ENCODE measurements around the gene RPP25L.
"Not testable (repeated sequence)": the region's sequence is repeated elsewhere in the genome, so short reads cannot be mapped to it uniquely, and the experiment has no call there.

Gene RPP25L, protein sequence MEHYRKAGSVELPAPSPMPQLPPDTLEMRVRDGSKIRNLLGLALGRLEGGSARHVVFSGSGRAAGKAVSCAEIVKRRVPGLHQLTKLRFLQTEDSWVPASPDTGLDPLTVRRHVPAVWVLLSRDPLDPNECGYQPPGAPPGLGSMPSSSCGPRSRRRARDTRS

DNA sequence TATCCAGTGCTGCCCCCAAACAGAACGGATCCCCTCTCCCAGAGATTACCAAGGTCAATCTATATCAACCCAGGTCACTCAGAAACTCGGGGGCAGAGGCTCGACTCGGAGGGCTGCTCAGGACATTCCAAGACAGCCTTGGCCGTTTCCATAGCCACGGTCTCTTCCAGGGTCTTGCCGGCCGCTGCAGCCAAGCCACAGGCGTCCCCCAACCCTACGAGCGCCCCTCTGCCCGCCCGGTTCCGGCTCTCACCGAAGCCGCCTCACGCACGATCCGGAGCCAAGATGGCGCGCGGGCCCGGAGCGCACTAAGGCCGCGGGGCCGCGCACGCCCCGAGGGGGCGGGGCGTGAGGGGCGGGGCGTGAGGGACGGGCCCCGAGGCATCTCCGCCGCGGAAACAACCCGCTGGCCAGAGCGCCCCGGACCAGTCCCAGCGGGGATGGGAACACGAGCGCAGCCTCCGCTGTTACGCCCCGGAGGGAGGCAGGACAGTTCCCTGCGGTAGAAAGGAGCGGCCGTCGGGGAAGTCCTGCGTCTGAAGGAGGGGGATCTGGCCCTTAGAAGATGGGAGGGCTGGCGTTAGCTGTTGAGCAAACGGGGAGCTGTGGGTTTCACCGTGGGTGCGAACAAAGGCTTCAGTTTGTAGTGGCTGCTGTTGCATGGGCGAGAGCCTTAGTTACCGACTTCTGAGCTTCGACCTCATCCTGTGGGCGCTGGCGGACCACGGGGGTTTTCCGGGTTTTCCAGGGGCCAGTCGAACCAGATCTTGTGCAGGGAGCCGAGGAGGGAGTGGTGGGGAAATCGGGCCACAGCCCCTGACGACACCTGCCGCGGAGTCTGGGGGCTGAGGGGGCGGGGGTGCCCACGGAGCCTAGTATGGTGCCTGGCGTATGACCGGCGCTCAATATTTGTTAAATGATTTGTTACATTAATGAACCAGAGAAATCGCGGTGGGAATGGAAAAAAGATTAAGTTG lies at the start of gene RPP25L:
Gene RPP25L (minus strand): TSS at position 287 of the 977 bp plus-strand sequence. CDS start 801 bp downstream, outside the sequence.
- DNase-seq (ENCODE audit: low read depth): peak; percentile 69

DNA sequence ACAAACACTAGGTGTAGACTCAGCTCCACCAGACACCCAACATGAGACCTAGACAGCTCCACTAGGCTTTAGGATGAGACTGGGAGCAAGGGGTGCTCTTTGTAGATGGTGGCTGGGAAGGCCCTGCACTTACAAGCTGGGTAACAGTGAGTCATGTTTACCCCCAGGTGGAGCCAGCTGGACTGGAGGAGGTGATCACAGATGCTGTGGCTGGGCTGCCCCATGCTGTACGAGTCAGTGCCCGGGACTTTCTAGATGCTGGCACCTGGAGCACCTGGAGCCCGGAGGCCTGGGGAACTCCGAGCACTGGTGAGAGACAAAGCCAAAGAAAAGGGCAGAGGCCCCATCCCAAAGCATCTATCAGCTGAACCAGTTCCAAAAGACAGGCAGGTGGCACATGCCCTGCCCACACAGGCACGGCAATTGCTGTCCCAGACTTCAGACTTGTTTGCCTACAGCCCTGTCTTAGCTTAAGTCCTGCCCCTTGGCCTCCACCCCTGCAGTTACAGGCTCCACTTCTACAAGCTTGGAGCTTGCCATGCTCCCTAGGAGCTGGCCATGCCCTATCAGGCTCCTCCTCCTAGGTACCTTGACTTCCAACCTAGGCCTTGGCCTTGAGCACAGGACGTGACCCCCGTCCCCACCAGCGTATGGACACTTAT lies 47.8 kb upstream of the RPP25L start:
- DNase-seq (ENCODE audit: low read depth): no peak

DNA sequence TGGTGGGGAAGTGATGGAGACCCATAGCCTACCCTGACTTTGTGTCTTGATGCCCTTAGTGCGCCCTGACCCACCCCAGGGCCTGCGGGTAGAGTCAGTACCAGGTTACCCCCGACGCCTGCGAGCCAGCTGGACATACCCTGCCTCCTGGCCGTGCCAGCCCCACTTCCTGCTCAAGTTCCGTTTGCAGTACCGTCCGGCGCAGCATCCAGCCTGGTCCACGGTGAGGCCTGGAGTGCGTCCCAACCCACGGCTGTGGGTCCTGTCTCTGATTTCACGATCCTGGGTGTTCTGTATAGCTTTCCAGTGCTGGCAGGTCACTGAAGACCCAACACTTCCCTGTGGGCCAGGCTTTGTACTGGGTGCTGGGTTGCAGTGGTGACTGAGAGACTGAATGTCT lies 46.6 kb upstream of the RPP25L start:
- DNase-seq (ENCODE audit: low read depth): no peak

DNA sequence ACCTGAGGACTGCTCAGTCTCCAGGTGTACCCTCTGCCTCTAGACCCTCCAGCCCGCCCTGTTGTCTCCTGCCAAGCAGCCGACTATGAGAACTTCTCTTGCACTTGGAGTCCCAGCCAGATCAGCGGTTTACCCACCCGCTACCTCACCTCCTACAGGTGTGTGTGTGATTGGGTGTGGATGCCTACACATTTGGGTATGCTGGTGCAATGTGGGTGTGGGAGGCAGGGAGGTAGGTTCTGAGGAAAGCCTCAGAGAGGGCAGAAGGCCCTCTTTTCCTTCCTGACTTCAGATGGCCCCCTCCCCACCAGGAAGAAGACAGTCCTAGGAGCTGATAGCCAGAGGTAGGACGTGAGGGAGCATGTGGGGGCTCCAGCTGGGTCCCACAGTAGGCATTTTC lies 45.1 kb upstream of the RPP25L start:
- no peak for DNase-seq (ENCODE audit: low read depth)

DNA sequence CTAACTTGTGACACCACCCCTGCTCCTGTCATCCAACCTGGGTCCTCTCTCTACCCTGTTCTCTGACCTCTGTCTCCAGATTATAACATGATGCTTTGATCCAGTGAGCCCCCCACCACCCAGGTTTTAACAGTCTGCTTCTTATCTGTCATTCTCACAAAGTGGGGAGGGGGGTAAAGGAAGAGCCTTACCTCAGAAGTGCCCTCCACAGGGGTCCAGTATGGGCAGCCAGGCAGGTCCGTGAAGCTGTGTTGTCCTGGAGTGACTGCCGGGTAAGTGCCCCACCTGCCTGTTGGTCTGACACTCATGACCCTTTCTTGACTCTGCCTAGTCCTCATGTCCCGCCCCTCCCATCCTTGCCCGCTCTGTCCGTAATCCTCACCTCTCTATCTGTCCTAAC lies 43.5 kb upstream of the RPP25L start:
- DNase-seq (ENCODE audit: low read depth): no peak

DNA sequence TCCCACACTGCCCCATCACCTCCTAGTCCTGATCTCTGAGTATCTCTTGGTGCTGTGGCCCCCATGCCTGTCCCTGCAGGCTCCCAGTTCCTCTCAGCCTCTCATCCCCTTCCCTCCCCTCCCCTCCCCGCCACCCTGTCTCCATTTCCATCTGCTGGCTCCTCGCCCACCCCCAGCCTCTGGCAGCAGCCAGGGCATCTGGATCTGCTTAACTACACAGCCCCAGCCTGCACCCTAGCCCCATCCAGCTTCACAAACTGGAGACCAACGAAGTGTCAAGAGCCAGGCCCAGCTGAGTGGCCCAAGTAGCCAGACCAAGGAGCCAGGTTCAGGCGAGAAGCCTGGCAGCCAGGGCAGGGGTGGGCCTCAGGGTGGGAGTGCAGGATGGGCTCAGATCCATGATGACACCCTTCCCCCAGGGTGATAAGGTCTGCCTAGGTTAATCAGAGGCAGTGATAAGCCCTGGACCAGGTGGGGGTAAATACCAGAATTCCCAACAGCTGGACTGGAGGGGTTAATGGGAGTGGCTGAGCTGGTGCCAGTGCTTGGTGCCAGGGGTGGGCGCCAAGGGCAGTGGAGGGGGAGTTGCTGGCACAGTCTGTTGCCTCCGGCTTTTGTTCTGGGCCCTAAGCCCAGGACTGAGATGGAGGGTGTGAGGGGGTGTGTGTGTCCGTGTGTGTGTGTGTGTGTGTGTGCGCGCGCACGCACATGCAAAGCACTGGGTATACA lies 42.6 kb upstream of the RPP25L start:
- DNase-seq (ENCODE audit: low read depth): no peak

DNA sequence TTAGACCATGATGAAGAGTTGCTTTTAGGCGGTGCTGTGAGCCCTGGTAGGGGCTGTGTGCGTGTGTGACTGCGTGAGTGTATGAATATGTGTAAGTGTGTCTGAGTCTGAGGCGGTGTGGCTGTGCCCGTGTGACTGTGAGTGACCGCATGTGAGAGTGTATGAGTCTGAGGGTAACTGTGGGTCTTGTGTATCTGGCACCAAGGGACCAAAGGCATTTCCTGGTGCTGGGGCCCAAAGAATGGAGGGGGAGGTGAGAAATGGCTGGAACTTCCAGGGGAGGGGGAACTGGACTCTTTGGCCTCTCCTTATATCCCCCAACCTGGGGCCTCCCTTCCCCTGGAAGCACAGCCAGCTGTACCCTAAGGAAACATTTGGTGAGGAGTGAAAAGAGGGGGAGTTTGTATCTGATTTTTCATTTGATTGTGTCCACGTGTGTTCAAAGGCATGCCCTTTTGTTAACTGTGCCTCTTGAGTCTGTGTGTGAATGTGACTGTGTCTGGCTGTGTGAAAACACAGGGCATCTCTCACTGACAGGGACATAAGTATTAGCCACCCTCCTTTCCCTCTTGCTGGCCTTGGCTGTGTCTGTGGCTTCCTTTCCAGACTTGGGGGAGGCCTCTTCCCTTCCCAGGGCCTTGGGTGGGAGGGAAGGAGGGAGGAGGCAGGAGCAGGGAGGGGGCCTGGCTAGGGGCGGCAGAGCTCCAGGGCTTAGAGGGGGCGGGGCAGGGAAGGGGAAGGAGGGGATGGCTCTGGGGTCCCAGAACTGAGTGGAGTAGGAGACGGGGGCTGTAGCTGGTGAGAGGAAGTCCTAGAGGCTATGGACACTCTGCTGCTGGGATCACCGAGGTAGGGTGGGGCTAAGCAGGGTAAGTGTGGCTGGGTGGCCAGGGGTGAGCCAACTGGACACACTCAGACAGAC lies 41.5 kb upstream of the RPP25L start:
- no peak for DNase-seq (ENCODE audit: low read depth)

DNA sequence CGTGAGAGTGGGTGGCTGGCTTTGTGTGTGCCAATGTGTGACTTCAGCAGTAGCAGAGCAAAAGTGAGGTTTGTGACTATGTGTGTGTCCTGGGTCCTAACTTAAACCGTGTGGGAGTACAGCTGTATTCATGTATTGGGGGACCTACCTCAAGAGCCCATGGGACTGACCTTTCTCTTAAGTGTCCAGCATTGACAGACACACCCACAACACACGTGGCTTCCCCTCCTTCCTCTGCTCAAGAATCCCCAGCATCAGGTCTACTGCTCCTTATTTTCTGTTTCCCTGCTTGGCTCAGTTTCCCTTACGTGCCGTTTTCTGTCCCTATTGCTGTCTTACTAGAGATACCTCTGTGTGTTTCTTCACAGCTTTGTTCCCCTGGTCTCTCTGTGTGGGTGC lies 40.7 kb upstream of the RPP25L start:
- no peak for DNase-seq (ENCODE audit: low read depth)

DNA sequence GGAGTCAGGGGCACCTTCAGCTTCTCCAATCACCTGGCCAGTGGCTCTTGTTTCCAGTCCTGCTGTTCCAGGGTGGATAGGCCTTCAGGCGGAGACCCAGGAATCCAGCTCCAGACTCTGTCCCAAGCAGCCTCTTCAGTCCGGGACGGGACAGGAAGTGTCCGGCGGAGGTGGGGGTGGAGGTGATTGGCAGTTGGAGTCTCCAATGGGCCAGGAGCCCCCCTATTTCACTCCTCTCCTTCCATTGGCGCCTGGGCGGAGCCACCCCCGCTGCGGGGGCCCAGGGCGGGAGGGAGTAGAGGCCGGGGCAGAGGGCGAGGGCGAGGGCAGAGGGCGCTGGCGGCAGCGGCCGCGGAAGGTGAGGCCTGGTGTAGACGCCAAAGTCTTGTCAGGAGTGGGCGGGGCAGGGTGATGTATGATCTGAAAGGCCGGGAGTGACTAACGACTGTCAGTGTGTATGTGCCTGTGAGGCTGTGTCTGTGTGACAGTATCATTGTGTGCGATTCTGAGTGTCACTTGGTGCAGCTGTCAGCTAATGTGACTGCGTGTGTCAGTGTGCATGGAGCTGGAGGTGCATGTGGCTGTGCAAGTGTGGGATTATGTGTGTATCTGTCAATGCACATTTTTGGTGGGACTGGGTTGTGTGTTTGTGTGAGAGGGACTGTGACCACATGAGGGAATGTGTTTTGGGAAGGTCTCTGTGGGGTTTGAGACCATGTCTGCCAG lies 40.1 kb upstream of the RPP25L start, which contains the start of gene IL11RA:
Gene IL11RA (plus strand): TSS at position 310 of the 726 bp plus-strand sequence. CDS start 3,033 bp downstream, outside the sequence.
- peak; percentile 82 for DNase-seq (ENCODE audit: low read depth)

DNA sequence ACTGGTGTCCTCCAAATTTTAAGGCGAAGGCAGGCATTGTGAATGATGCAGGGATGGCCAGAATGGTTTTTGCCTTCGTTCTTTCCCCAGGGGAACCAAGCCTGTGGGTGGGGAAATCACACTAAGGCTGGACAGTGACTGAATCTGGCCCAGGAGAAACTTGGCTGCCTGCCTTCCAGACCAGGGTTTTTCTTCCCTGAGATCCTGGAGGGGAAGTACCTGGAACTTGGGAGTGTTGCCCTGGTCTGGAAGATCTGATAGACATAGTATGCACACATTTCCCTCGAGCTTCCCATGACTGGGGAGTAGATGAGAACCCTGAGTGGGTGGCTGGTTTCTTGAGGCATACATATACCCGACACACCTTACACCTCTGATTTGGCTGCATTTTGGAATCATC lies 39.4 kb upstream of the RPP25L start:
- no peak for DNase-seq (ENCODE audit: low read depth)

DNA sequence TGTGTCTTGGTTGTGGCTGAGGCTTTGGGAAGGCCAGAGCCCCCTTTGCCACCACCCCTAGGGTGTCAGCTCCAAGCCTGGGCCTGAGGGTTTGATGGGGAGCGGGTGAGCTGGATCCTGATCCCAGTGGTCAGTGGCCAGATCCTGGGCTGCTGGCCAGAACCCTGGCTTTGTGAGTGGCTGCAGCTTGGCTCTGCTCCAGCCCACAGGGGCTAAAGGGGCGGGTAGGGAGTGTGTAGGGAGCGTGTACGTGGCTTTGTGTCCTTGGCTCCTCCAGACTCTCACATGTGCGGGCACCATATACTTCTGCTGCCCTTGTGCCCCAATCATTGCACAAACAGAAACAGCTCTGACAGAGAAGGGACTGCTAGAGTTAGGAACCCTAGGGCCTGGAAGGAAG lies 38.9 kb upstream of the RPP25L start:
- DNase-seq (ENCODE audit: low read depth): no peak

DNA sequence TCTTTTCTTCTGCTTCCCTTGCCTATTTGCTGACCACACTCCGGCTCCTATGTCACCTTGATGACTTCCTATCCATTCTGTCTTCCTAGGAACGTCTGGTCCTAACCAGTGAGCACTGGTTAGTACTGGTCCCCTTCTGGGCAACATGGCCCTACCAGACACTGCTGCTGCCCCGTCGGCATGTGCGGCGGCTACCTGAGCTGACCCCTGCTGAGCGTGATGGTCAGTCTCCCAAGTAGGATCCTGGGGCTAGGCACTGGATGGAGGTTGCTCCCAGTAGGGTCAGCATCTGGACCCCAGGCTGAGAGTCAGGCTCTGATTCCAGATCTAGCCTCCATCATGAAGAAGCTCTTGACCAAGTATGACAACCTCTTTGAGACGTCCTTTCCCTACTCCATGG lies 36.8 kb upstream of the RPP25L start:
- no peak for DNase-seq (ENCODE audit: low read depth)

DNA sequence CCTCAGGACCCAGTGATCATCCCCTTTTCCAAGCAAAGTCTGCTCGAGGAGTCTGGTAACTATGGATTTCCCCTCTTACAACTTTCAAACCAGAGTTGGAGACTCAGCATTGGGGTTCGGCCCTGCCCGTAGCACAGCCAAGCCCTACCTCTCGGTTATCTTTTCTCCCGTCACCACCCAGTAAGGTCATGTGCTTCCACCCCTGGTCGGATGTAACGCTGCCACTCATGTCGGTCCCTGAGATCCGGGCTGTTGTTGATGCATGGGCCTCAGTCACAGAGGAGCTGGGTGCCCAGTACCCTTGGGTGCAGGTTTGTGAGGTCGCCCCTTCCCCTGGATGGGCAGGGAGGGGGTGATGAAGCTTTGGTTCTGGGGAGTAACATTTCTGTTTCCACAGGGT lies 35.8 kb upstream of the RPP25L start:
- no peak for DNase-seq (ENCODE audit: low read depth)

DNA sequence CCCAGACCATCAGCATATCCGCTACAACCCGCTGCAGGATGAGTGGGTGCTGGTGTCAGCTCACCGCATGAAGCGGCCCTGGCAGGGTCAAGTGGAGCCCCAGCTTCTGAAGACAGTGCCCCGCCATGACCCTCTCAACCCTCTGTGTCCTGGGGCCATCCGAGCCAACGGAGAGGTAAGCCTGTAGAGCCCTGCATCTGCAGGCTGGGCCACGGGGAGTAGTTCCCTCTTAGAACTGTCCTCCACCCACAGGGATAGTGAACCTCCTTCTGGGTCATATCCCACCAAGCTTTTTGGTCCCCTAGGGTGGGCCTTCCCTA lies 35.1 kb upstream of the RPP25L start:
- DNase-seq (ENCODE audit: low read depth): no peak

DNA sequence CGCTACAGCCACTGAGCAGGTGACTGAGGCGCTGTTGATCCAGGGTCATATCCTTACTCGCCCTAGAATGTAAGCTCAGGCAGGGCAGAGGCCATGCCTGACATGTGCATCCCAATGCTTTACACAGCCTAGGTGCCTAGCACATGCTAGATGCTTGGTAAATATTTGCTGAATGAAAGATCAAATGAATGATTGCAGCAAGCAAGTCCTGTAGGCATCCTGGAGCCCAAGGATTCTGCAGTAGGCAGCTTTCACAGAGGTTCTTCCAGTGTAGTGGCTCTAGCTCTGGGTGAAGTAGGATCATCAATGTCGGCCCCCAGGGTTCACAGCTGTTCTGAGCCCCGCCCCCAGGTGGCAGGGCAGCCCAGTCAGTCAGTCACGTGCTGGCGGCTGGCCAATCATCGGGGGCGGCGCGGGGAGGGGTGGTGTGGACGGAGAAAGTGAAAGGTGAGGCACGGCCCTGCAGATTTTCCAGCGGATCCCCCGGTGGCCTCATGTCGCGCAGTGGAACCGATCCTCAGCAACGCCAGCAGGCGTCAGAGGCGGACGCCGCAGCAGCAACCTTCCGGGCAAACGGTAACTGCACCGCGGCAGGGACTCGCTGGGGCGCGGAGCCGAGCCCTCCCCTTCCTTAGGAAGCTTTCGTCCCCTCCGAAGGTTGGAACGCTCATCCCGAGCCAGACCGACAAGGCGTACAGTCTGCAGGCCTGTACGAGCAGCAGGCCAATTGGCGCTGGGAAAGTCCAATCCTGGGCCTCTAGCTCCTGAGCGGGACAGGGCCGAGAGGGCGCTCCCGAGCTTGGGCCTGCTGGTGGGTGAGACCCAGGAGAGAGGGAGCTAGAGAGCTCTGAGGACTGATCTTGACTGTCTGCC lies 34.5 kb upstream of the RPP25L start, which contains the start of gene GALT:
Gene GALT (plus strand): TSS at position 465 of the 873 bp plus-strand sequence. CDS start 30 bp downstream, at position 495.
- DNase-seq (ENCODE audit: low read depth): peak; percentile 69

DNA sequence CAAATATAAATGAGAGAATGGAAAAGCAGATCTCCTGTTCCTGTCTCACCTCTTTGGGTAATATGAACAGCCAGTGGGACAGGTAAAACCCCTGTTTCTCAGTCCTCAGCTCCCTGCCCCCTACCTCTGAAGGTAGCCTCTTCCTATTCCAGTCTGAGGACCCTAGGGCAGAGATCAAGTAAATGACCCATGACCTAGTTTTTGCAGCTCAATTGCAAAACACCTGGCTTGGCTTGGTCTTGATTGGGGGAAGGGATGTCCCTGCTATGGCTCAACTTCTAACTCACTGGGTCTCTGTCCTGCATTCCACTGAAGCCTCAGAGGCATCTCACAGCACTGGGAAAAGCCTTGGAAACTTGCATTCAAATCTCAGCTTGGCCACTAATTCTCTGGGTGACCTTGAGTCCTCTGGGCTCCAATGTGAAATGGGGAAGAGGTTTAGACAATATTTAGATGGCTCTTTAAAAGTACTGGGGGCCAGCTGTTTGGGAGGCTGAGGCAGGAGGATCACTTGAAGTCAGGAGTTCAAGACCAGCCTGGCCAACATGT lies 32.9 kb upstream of the RPP25L start:
- DNase-seq (ENCODE audit: low read depth): no peak

DNA sequence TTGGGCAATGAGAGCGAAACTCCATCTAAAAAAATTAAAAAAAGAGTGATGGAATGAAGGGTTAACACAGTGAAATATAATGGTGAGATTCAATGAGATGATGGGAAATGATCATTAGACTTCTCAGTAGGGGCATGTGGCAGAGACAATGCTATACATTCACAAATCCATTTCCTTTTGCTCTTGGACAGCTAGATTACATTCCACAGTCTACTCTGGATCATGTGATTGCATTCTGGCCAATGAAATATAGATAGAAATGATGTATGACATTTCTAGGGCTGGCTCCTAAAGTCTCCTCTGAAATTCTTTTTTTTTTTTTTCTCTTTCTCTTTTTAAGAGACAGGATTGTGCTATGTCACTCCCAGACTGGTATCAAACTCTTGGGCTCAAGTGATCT lies 30.8 kb upstream of the RPP25L start:
- no peak for DNase-seq (ENCODE audit: low read depth)

DNA sequence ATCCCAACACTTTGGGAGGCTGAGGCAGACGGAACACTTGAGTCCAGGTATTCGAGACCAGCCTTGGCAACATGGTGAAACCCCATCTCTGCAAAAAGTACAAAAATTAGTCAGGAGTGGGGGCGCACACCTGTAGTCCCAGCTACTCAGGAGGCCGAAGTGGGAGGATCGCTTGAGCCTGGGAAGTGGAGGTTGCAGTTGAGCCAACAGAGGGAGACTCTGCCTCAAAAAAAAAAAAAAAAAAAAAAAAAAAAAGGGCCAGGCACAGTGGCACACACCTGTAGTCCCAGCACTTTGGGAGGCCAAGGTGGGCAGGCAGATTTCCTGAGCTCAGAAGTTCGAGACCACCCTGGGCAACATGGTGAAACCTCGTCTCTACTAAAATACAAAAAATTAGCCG lies 27.4 kb upstream of the RPP25L start:
- DNase-seq (ENCODE audit: low read depth): not testable (repeated sequence)

DNA sequence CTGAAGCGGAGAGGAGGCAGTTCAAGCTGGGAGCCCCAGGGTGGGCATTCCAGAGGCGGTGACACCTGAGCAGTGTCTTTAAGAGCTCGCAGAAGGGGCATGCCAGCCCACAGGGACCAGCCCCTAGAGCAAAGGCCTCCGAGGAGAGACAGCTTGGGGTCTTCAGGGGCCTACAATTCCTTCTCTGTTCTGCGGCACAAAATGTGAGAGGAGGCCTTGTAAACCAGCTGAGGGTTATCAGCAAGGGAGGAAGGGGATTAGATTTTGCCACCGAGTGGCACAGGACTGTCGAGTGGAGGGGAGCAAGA lies 26.2 kb upstream of the RPP25L start:
- DNase-seq (ENCODE audit: low read depth): no peak

Measured in HS-27A (cell line).